ENCODE measurements around the gene ELMO3. TPM values are rescaled to one million over a fixed set of nuclear protein-coding genes. Genes with fewer than 3 reads are reported as not detected.
A peak's percentile ranks its signal among the peaks of the same experiment; 100 is the strongest.

Gene ELMO3
- total RNA-seq, 2 donors from 2014 or later: 3.6 to 13.9 TPM

GRCh38 chr16:67223992-67224391 is 25.1 kb downstream of the ELMO3 start:
- H3K4me3 Mint-ChIP-seq: no peak overlapping the region
- no peaks in the 10 kb centered on the region for H3K27me3 Mint-ChIP-seq
- no peaks in the 10 kb centered on the region for H3K9me3 Mint-ChIP-seq
- H3K4me1 Mint-ChIP-seq (ENCODE audit: low read depth in 2 of 2): peaks cover 28 to 44% of the 10 kb centered on the region in 2 donors
- peaks cover 14% of the 10 kb centered on the region for H3K36me3 Mint-ChIP-seq
- no peak for ATAC-seq
- no peak for DNase-seq (ENCODE audit: low spot score)
- H3K27ac Mint-ChIP-seq: no peak overlapping the region

DNA sequence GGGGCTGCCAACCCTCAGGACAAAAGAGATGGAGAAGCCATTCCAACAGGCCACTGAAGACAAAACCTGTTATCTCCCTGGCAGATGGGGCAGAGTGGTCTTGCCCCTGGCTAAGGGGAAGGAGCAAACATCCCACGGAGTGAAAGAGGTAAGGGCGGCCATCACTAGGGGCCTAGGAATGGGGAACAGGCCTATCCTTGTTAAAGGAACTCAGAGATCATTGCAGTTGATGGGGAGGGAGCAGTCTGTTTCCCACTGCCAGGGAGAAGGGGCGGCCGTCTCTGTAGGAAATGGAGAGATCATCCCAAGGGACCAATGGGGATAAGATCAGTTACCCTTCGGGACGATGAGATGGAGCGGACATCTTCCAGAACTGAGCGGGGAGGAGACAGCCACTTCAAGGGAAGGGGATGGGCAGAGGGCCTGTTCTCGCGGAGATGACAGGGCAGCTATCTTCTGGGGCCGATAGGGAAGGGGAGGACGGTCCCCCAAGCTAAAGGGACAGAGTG is 27.4 kb downstream of the ELMO3 start:
- ATAC-seq: no peak
- Mint-ChIP-seq H3K27me3 (no peaks in the 10 kb centered on the region), H3K9me3 (no peaks in the 10 kb centered on the region), H3K36me3 (peaks cover 14% of the 10 kb centered on the region), H3K4me1 (ENCODE audit: low read depth in 2 of 2) (peaks cover 28 to 44% of the 10 kb centered on the region in 2 donors), H3K27ac (peak overlapping the region; percentile 97), H3K4me3 (peak overlapping the region; percentile 100)
- no peak for DNase-seq (ENCODE audit: low spot score)

- Mint-ChIP-seq H3K36me3 (peaks cover 14% of the 10 kb centered on the region), H3K27me3 (no peaks in the 10 kb centered on the region), H3K4me1 (ENCODE audit: low read depth in 2 of 2) (peaks cover 28 to 44% of the 10 kb centered on the region in 2 donors), H3K4me3 (peak within 1 kb of the TSS; percentile 100), H3K9me3 (no peaks in the 10 kb centered on the region), H3K27ac (peak within 1 kb of the TSS; percentile 97)
- DNase-seq (ENCODE audit: low spot score) (peak; percentile 99), ATAC-seq (peak; percentile 98 to 99)
Observed at GRCh38 chr16:67226804-67227566, 28.1 kb downstream of the ELMO3 start, which contains the start of gene TMEM208. Gene TMEM208 (plus strand): TSS chr16:67227130. CDS start chr16:67227219, 89 bp downstream.

DNA sequence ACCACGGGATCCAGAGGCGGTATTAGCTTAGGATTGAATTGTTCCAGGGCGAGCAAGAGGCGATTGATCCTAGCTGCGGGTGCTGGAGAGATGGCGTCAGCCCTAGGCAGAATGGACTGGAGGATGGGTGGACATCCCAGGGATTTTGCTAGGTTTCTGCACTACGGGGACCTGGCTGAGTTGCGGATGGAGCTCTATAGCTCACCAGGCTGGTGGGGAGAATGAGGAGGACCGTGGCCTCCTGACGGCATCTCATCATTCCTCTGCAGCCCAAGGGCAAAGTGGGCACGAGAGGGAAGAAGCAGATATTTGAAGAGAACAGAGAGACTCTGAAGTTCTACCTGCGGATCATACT is 28.6 kb downstream of the ELMO3 start:
- DNase-seq (ENCODE audit: low spot score): no peak
- no peak for ATAC-seq
- H3K4me3 Mint-ChIP-seq: peak overlapping the region; percentile 100
- H3K27me3 Mint-ChIP-seq: no peaks in the 10 kb centered on the region
- peak overlapping the region; percentile 97 for H3K27ac Mint-ChIP-seq
- H3K4me1 Mint-ChIP-seq (ENCODE audit: low read depth in 2 of 2): peaks cover 28 to 44% of the 10 kb centered on the region in 2 donors
- H3K36me3 Mint-ChIP-seq: peaks cover 14% of the 10 kb centered on the region
- H3K9me3 Mint-ChIP-seq: no peaks in the 10 kb centered on the region

DNA sequence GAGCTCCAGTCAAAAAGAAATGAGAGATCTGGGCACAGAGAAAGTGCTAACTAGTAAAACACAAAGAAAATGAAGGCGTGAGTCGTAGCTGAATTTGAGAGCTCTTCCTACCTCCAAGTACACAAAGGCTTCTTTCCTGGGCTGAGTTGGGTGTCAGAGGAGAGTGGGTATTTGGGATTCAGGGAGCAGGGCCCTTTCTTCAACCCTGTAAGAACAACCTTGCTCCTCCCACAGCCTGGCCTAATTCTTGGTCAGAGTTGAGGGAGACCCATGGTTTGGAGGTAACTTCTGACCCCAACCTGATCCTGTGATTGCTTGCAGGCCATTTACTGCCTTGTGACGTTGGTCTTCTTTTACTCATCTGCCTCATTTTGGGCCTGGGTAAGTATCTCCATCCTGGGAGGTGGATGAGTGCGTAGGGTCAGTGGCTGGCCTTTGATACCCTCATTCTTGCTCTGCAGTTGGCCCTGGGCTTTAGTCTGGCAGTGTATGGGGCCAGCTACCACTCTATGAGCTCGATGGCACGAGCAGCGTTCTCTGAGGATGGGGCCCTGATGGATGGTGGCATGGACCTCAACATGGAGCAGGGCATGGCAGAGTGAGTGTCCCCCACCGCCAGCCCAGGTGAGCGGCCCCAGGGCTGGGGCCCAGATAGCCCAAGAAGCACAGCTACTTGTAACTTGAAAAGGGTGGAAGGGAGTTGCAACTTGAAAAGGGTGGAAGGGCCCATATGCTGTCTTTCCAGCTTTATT is 29.3 kb downstream of the ELMO3 start:
- H3K4me1 Mint-ChIP-seq (ENCODE audit: low read depth in 2 of 2): peaks cover 28 to 44% of the 10 kb centered on the region in 2 donors
- H3K4me3 Mint-ChIP-seq: peak overlapping the region; percentile 100
- ATAC-seq: no peak
- peaks cover 14% of the 10 kb centered on the region for H3K36me3 Mint-ChIP-seq
- DNase-seq (ENCODE audit: low spot score): no peak
- peak overlapping the region; percentile 97 for H3K27ac Mint-ChIP-seq
- H3K27me3 Mint-ChIP-seq: no peaks in the 10 kb centered on the region
- H3K9me3 Mint-ChIP-seq: no peaks in the 10 kb centered on the region

DNA sequence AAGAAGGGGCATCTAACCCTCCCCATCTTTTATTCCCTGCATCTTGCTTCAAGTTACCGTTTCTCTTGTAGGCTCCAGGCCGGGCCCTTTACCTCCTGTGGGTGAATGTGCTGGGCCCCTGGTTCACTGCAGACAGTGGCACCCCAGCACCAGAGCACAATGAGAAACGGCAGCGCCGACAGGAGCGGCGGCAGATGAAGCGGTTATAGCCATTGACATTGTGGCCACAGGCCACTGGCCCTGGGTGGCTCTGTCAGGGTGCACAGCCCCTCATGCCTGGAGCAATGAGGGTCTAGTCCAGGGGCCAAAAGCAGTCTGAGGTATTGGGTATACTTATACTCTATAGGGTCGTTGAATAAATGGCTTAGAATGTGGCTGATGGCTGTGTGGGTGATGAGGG is 30.0 kb downstream of the ELMO3 start:
- no peaks in the 10 kb centered on the region for H3K9me3 Mint-ChIP-seq
- ATAC-seq: no peak
- H3K36me3 Mint-ChIP-seq: peaks cover 14% of the 10 kb centered on the region
- no peaks in the 10 kb centered on the region for H3K27me3 Mint-ChIP-seq
- no peak for DNase-seq (ENCODE audit: low spot score)
- no peak overlapping the region for H3K27ac Mint-ChIP-seq
- H3K4me3 Mint-ChIP-seq: peak overlapping the region; percentile 66
- peaks cover 31 to 44% of the 10 kb centered on the region in 2 donors for H3K4me1 Mint-ChIP-seq (ENCODE audit: low read depth in 2 of 2)

DNA sequence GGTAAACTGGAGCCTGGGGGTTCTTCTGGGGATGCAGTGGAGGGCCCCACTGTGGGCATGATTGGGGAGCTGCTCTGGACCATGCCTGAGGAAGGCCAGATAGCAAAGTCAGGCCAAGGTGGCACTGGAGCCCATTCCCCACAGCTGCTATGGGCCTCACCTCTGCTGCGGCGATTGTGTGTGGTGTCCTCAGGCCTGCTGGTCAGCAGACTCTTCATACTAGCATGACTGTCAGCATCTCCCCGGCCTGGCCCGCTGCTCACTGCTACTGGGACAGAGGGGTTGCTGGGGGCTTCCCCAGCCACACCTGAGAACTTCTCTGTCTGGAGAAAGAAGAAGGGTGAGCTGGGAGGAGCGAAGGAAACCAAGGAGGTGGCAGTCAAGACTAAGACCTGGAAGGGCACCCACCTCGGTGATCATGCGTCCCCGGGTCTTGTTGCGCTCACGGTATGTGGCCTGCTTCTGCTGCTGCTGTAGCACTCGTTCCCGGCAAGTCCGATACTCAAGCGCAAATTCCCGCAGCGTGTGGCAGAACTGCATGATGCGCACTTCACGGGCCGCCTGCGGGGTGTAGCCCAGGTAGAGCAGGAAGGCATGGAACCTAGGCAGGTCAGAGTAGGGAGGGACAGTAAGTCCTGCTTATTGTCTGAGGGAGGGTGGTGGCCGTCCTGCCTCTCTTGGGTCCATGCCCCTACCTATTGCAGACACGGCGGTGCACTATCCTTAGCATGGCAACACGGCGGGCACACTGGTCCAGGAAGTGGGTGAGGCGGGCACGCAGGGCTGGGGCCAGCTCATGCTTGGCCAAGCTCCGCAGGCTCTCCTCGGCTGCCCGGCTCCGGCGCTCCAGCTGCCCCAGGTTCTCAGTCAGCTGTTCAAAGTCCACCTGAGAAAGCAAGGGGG is 31.2 kb downstream of the ELMO3 start:
- Mint-ChIP-seq H3K36me3 (peaks cover 14% of the 10 kb centered on the region), H3K27ac (no peak overlapping the region), H3K4me3 (no peak overlapping the region), H3K9me3 (no peaks in the 10 kb centered on the region), H3K4me1 (ENCODE audit: low read depth in 2 of 2) (peaks cover 31 to 38% of the 10 kb centered on the region in 2 donors), H3K27me3 (no peaks in the 10 kb centered on the region)
- ATAC-seq: no peak
- DNase-seq (ENCODE audit: low spot score): no peak

GRCh38 chr16:67230809-67231660 is 32.1 kb downstream of the ELMO3 start:
- ATAC-seq (no peak), DNase-seq (ENCODE audit: low spot score) (no peak)
- H3K27ac Mint-ChIP-seq: no peak overlapping the region
- H3K4me1 Mint-ChIP-seq (ENCODE audit: low read depth in 2 of 2): peaks cover 26 to 31% of the 10 kb centered on the region in 2 donors
- no peaks in the 10 kb centered on the region for H3K27me3 Mint-ChIP-seq
- peaks cover 17% of the 10 kb centered on the region for H3K36me3 Mint-ChIP-seq
- H3K9me3 Mint-ChIP-seq: no peaks in the 10 kb centered on the region
- no peak overlapping the region for H3K4me3 Mint-ChIP-seq

GRCh38 chr16:67233596-67233995 is 34.7 kb downstream of the ELMO3 start:
- Mint-ChIP-seq H3K36me3 (peaks cover 6% of the 10 kb centered on the region), H3K9me3 (no peaks in the 10 kb centered on the region), H3K4me3 (no peak overlapping the region), H3K4me1 (ENCODE audit: low read depth in 2 of 2) (peaks cover 10 to 15% of the 10 kb centered on the region in 2 donors), H3K27ac (no peak overlapping the region), H3K27me3 (no peaks in the 10 kb centered on the region)
- ATAC-seq (no peak), DNase-seq (ENCODE audit: low spot score) (no peak)

- no peak for DNase-seq (ENCODE audit: low spot score)
- Mint-ChIP-seq H3K4me1 (ENCODE audit: low read depth in 2 of 2) (peaks cover 6 to 18% of the 10 kb centered on the region in 2 donors), H3K27ac (no peak overlapping the region), H3K4me3 (no peak overlapping the region), H3K36me3 (peaks cover 6% of the 10 kb centered on the region), H3K27me3 (no peaks in the 10 kb centered on the region), H3K9me3 (no peaks in the 10 kb centered on the region)
- ATAC-seq: no peak
Observed at GRCh38 chr16:67234180-67234597, 35.3 kb downstream of the ELMO3 start.

GRCh38 chr16:67235816-67236562 is 37.1 kb downstream of the ELMO3 start:
- H3K27ac Mint-ChIP-seq: peak overlapping the region; percentile 19 to 72
- peaks cover 12 to 24% of the 10 kb centered on the region in 2 donors for H3K4me1 Mint-ChIP-seq (ENCODE audit: low read depth in 2 of 2)
- H3K36me3 Mint-ChIP-seq: peaks cover 6% of the 10 kb centered on the region
- peak; percentile 60 for DNase-seq (ENCODE audit: low spot score)
- no peaks in the 10 kb centered on the region for H3K27me3 Mint-ChIP-seq
- no peaks in the 10 kb centered on the region for H3K9me3 Mint-ChIP-seq
- H3K4me3 Mint-ChIP-seq: peak overlapping the region; percentile 49
- peak in 1 of 2 donors; percentile 48 for ATAC-seq
